K562 (cell line): ENCODE results near the gene PLEKHG3. TPM values are rescaled to one million over a fixed set of nuclear protein-coding genes. Genes with fewer than 3 reads are reported as not detected.

Source experiments
- ATAC-seq: fragments of 200-7000 bp; cut with Tn5 transposase; 3 replicates; pipeline ENCODE4 v1.9.1; 2020; ENCODE audit warnings: moderate library complexity
- BruUV-seq: library from RNA; stranded (reverse); fragments of 400-500 nt; replicated peaks from 2 replicates; lab custom pipeline; 2021; lab: Mats Ljungman, UMichigan
- CTCF ChIA-PET: fragments of 300-600 bp; formaldehyde crosslinking; extraction: SDS; loops from one replicate; lab custom pipeline; 2021; ENCODE audit warnings: low intra/inter-chr PET ratio; lab: Yijun Ruan, JAX
- POLR2A ChIA-PET: fragments of 300-600, 350-650 bp; sonication (Branson Sonifier 250); formaldehyde crosslinking; extraction: SDS; loops from one replicate; lab custom pipeline; 2021; ENCODE audit warnings: antibody characterized with exemption, inconsistent platforms; lab: Yijun Ruan, JAX
- DNase-seq, 4 experiments: peaks; one replicate each; pipeline versions ENCODE4 v3.0.0 to v3.0.0-alpha.2; 2011 to 2018; ENCODE audit warnings: low spot score in 3 of 4, mixed read lengths in 3 of 4; ENCODE audit errors: extremely low read depth in 1 of 4
- FAIRE-seq: peaks from 2 replicates; lab custom pipeline; 2011; peaks lifted over from hg19 to GRCh38; lab: Jason Lieb, UNC
- H2AFZ ChIP-seq: 2 replicates; pipeline ENCODE4 v1.6.0; 2011; ENCODE audit warnings: low read depth, low read length, control low read depth, inconsistent platforms
- H3K27ac ChIP-seq: fragments of 200-600 bp; 3 replicates; pipeline ENCODE4 v1.8.0; 2011; ENCODE audit warnings: low read depth, mild to moderate bottlenecking, control low read depth, inconsistent platforms, low read length, moderate library complexity, mixed read lengths; ENCODE audit errors: extremely low read depth
- H3K27me3 ChIP-seq, 2 experiments: fragments of 300-600 bp in 1 of 2; 2 replicates in 1 of 2; 3 replicates in 1 of 2; pipeline versions ENCODE4 v1.6.0 to v1.8.0; 2011; ENCODE audit warnings: inconsistent platforms in 2 of 2, low read length in 2 of 2, mild to moderate bottlenecking in 1 of 2, mixed read lengths in 1 of 2, moderate library complexity in 1 of 2; ENCODE audit not compliant: control insufficient read depth in 2 of 2, insufficient read depth in 2 of 2
- H3K36me3 ChIP-seq: fragments of 300-600 bp; 3 replicates; pipeline ENCODE4 v1.8.0; 2011; ENCODE audit warnings: mild to moderate bottlenecking, low read length, inconsistent platforms; ENCODE audit not compliant: control insufficient read depth, insufficient read depth
- H3K4me1 ChIP-seq, 2 experiments: fragments of 200-600 bp in 1 of 2; replicated peaks in 1 of 2; 2 replicates in 1 of 2; 3 replicates in 1 of 2; pipeline versions ENCODE4 v1.5.1 to v1.8.0; 2011; ENCODE audit warnings: inconsistent platforms in 2 of 2, low read length in 2 of 2, mild to moderate bottlenecking in 1 of 2, mixed read lengths in 1 of 2, moderate library complexity in 1 of 2; ENCODE audit not compliant: control insufficient read depth in 2 of 2, insufficient read depth in 2 of 2
- H3K4me2 ChIP-seq: 2 replicates; pipeline ENCODE4 v1.6.1; 2011; ENCODE audit warnings: low read length, control low read depth, inconsistent platforms, mixed read lengths; ENCODE audit not compliant: insufficient read depth
- H3K4me3 ChIP-seq: fragments of 200-600 bp; sonication (generic), shearing (Covaris generic); 2 replicates; pipeline ENCODE4 v1.5.1; 2016; ENCODE audit warnings: control low read depth, inconsistent platforms
- H3K79me2 ChIP-seq: fragments of 200-600 bp; 3 replicates; pipeline ENCODE4 v1.8.0; 2011; ENCODE audit warnings: low read length, inconsistent platforms; ENCODE audit not compliant: control insufficient read depth, insufficient read depth
- H3K9ac ChIP-seq, 2 experiments: 2 replicates each; pipeline versions ENCODE4 v1.6.0 to v1.6.1; 2011; ENCODE audit warnings: low read depth in 2 of 2, low read length in 2 of 2, control low read depth in 1 of 2, inconsistent platforms in 1 of 2, mild to moderate bottlenecking in 1 of 2, mixed read lengths in 1 of 2; ENCODE audit not compliant: insufficient read depth in 1 of 2
- H3K9me1 ChIP-seq: one replicate; pipeline ENCODE4 v1.6.0; 2011; ENCODE audit warnings: inconsistent platforms, mild to moderate bottlenecking, low read length, moderate library complexity; ENCODE audit not compliant: control insufficient read depth, insufficient read depth
- H3K9me3 ChIP-seq: replicated peaks from 2 replicates; pipeline ENCODE4 v1.5.1; 2011; ENCODE audit warnings: low read depth, low read length, inconsistent platforms; ENCODE audit not compliant: control insufficient read depth, insufficient read depth
- H4K20me1 ChIP-seq: replicated peaks from 2 replicates; pipeline ENCODE4 v1.6.1; 2011; ENCODE audit warnings: low read length, inconsistent platforms, mixed read lengths; ENCODE audit not compliant: control insufficient read depth, insufficient read depth
- CBFA2T3 ChIP-seq: fragments of 450-650 bp; IDR thresholded peaks from 2 replicates; pipeline ENCODE4 v1.6.1; 2017
- CLOCK ChIP-seq: fragments of 250-450 bp; sonication (Bioruptor Pico); IDR thresholded peaks from 2 replicates; pipeline ENCODE4 v1.4.0; 2020; ENCODE audit warnings: mild to moderate bottlenecking, moderate library complexity, borderline replicate concordance
- E2F1 ChIP-seq: sonication (generic); formaldehyde crosslinking; IDR thresholded peaks from 2 replicates; pipeline ENCODE4 v1.8.1; 2023; ENCODE audit warnings: mild to moderate bottlenecking, missing genetic modification reagents, moderate library complexity
- ESRRB ChIP-seq: fragments of 250-450 bp; sonication (Bioruptor Pico); IDR thresholded peaks from 2 replicates; pipeline ENCODE4 v1.5.0; 2020; ENCODE audit warnings: mild to moderate bottlenecking, moderate library complexity, borderline replicate concordance
- GATAD2B ChIP-seq: fragments of 450-650 bp; IDR thresholded peaks from 2 replicates; pipeline ENCODE4 v1.6.1; 2017; ENCODE audit warnings: mild to moderate bottlenecking, borderline replicate concordance
- HDAC8 ChIP-seq: fragments of 450-650 bp; IDR thresholded peaks from 2 replicates; pipeline ENCODE4 v1.6.1; 2016; ENCODE audit warnings: mild to moderate bottlenecking, missing genetic modification characterization, moderate library complexity, missing compliant biosample characterization
- HNRNPL ChIP-seq: fragments of 200-400 bp; formaldehyde crosslinking; IDR thresholded peaks from 2 replicates; pipeline ENCODE4 v1.6.1; 2017; ENCODE audit warnings: low read depth, mild to moderate bottlenecking, low read length
- PHB ChIP-seq: fragments of 250-450 bp; sonication (Bioruptor Pico); IDR thresholded peaks from 2 replicates; pipeline ENCODE4 v1.5.0; 2021
- POLR2B ChIP-seq: fragments of 450-650 bp; IDR thresholded peaks from 2 replicates; pipeline ENCODE4 v1.6.1; 2018; ENCODE audit warnings: low read depth; ENCODE audit not compliant: partially characterized antibody
- POLR2H ChIP-seq: IDR thresholded peaks from 2 replicates; pipeline ENCODE4 v1.6.1; 2016; ENCODE audit warnings: missing genetic modification characterization, low read depth, mild to moderate bottlenecking, control low read depth, missing compliant biosample characterization, moderate library complexity
- RBM22 ChIP-seq: fragments of 200-400 bp; formaldehyde crosslinking; IDR thresholded peaks from 2 replicates; pipeline ENCODE4 v1.6.1; 2018; ENCODE audit warnings: low read length, low read depth; ENCODE audit not compliant: poor library complexity, severe bottlenecking
- RNF219 ChIP-seq: fragments of 250-450 bp; sonication (Bioruptor Pico); IDR thresholded peaks from 2 replicates; pipeline ENCODE4 v1.5.0; 2022; ENCODE audit warnings: mild to moderate bottlenecking
- SRSF3 ChIP-seq: fragments of 200-400 bp; formaldehyde crosslinking; IDR thresholded peaks from 2 replicates; pipeline ENCODE4 v1.6.1; 2016; ENCODE audit warnings: mild to moderate bottlenecking, low read length, moderate library complexity; ENCODE audit not compliant: insufficient read depth
- ZC3H8 ChIP-seq: fragments of 450-650 bp; IDR thresholded peaks from 2 replicates; pipeline ENCODE4 v1.6.1; 2017
- ZNF124 ChIP-seq: sonication (generic); formaldehyde crosslinking; IDR thresholded peaks from 2 replicates; pipeline ENCODE4 v1.8.1; 2022; ENCODE audit warnings: missing genetic modification reagents
- ZNF133 ChIP-seq: fragments of 250-450 bp; sonication (Bioruptor Pico); IDR thresholded peaks from 2 replicates; pipeline ENCODE4 v1.4.0; 2020; ENCODE audit warnings: mild to moderate bottlenecking
- ZNF232 ChIP-seq: sonication (generic); formaldehyde crosslinking; IDR thresholded peaks from 2 replicates; pipeline ENCODE4 v1.8.0; 2022; ENCODE audit warnings: mild to moderate bottlenecking, missing genetic modification reagents
- ZNF253 ChIP-seq: fragments of 250-450 bp; sonication (Bioruptor Pico); conservative IDR thresholded peaks from 2 replicates; pipeline ENCODE4 v1.6.1; 2021; ENCODE audit warnings: mild to moderate bottlenecking
- ZNF263 ChIP-seq: sonication (generic); formaldehyde crosslinking; IDR thresholded peaks from 2 replicates; pipeline ENCODE4 v1.8.0; 2022; ENCODE audit warnings: mild to moderate bottlenecking, missing genetic modification reagents, borderline replicate concordance
- WGBS: fragments of 100-300 bp; shearing (Covaris generic); methylation state at CpG from one replicate; pipeline ENCODE4 v1.1.6; 2016; ENCODE audit warnings: low coverage, mixed read lengths; ENCODE audit not compliant: insufficient coverage; ENCODE audit errors: missing lambda C conversion rate; 5-methylcytosine and 5-hydroxymethylcytosine counted together
- in situ Hi-C: fragments of 300-500 bp; cut with MboI; formaldehyde crosslinking; loops from 4 replicates; pipeline ENCODE4 v1.15.0; 2018; ENCODE audit warnings: inconsistent platforms, mixed read lengths
- intact Hi-C: fragments of 100-400 bp; cut with micrococcal nuclease; formaldehyde crosslinking; loops from 2 replicates; pipeline ENCODE4 v1.14.2; 2022
- polyA plus RNA-seq, 8 experiments: library from polyadenylated mRNA; depleted of rRNA in 4 of 8; stranded (reverse) in 5 of 8; unstranded in 3 of 8; fragments of >200 nt; fragmentation: Nextera tagmentation in 2 of 8; fragmentation: Illumina TruSeq in 1 of 8; extraction: Ambion mirVana in 2 of 8; extraction: Trizol in 1 of 8; gene quantifications; 2 replicates each; pipeline versions ENCODE4 v1.2.1 to v1.2.3, GENCODE V29; 2011 to 2014; ENCODE audit warnings: inconsistent platforms in 1 of 8, missing spikeins in 1 of 8
- total RNA-seq, 7 experiments: library from RNA; depleted of rRNA in 6 of 7; stranded (reverse); fragments of >200 nt in 6 of 7; fragmentation: Illumina TruSeq in 2 of 7; extraction: Trizol in 2 of 7; gene quantifications; 2 replicates each; pipeline versions ENCODE4 v1.2.1 to v1.2.3, GENCODE V29; 2011 to 2021; ENCODE audit warnings: low replicate concordance in 1 of 7

PLEKHG3 gene
- total and polyA plus RNA-seq, 9 of the 15 experiments (the other 6 are each of a cell fraction or from before 2014, with no cell fraction given), result 0.04 to 0.16 TPM; not detected in 7

GRCh38 chr14:64795921-64796320 is 91.7 kb downstream of the PLEKHG3 start:
- no peak for FAIRE-seq
- Histone ChIP-seq H3K4me1 (no peaks in the 10 kb centered on the region), H3K9me3 (no peaks in the 10 kb centered on the region), H3K27me3 (no peaks in the 10 kb centered on the region), H3K9me1 (no peaks in the 10 kb centered on the region), H3K4me3 (no peak overlapping the region), H4K20me1 (no peaks in the 10 kb centered on the region), H3K9ac (no peak overlapping the region), H3K4me2 (no peak overlapping the region), H2AFZ (no peak overlapping the region), H3K27ac (no peak overlapping the region), H3K36me3 (peaks cover 93% of the 10 kb centered on the region; the same call in 2 of the 3 replicates), H3K79me2 (no peaks in the 10 kb centered on the region)
- intact Hi-C loops (no loop called here), in situ Hi-C loops (no loop called here)
- BruUV-seq, result no TSS peak
- ChIA-PET CTCF (no interaction called here), POLR2A (interaction anchor here (1.2 kb wide), 1 partner anchor 27 kb away, joined by 4 read pairs; no protein-coding TSS in a partner anchor)
- ATAC-seq, result no peak
- 69% methylated on average over 3 of the region's 3 CpGs for WGBS
- no peak for DNase-seq
- TF ChIP-seq E2F1 (no peak), ZNF133 (CRISPR knock-in tag) (no peak), POLR2H (no peak), RBM22 (no peak), HNRNPL (no peak), HDAC8 (tag) (no peak), ZNF263 (CRISPR knock-in tag) (no peak), ZC3H8 (no peak), ESRRB (CRISPR knock-in tag) (no peak), PHB (CRISPR knock-in tag) (no peak), ZNF253 (CRISPR knock-in tag) (no peak), GATAD2B (no peak), SRSF3 (no peak), CBFA2T3 (no peak), ZNF232 (no peak), POLR2B (no peak), RNF219 (CRISPR knock-in tag) (no peak), ZNF124 (CRISPR knock-in tag) (no peak), CLOCK (CRISPR knock-in tag) (no peak)
